Coronary artery (tissue), 2 donors: ENCODE data around the gene RPS6KA5.

Source experiments
- DNase-seq: peaks from one replicate; pipeline ENCODE4 v3.0.0-alpha.2; 2017; ENCODE audit warnings: low spot score
- H3K27ac ChIP-seq, 2 donors: fragments of 200-600 bp; sonication (generic); one replicate each; pipeline ENCODE4 v1.5.1; 2016 to 2019
- H3K4me3 ChIP-seq: fragments of 200-600 bp; sonication (generic); 2 replicates; pipeline ENCODE4 v1.5.1; 2016; ENCODE audit warnings: mild to moderate bottlenecking, moderate library complexity
- TF ChIP-seq, protein P1 (sequence below): fragments of 200-600 bp; sonication (generic); IDR thresholded peaks from one replicate; pipeline ENCODE4 v1.5.1; 2019; ENCODE audit warnings: antibody characterized with exemption

The RPS6KA5 gene

GRCh38 chr14:91016800-91017410 lies 43.5 kb downstream of the RPS6KA5 start:
- Histone ChIP-seq H3K27ac (no peak overlapping the region), H3K4me3 (no peak overlapping the region)
- no peak for DNase-seq

GRCh38 chr14:91015435-91015834 lies 45.0 kb downstream of the RPS6KA5 start:
- DNase-seq: no peak
- H3K27ac ChIP-seq: no peak overlapping the region
- no peak overlapping the region for H3K4me3 ChIP-seq
- TF ChIP-seq, protein P1, sequence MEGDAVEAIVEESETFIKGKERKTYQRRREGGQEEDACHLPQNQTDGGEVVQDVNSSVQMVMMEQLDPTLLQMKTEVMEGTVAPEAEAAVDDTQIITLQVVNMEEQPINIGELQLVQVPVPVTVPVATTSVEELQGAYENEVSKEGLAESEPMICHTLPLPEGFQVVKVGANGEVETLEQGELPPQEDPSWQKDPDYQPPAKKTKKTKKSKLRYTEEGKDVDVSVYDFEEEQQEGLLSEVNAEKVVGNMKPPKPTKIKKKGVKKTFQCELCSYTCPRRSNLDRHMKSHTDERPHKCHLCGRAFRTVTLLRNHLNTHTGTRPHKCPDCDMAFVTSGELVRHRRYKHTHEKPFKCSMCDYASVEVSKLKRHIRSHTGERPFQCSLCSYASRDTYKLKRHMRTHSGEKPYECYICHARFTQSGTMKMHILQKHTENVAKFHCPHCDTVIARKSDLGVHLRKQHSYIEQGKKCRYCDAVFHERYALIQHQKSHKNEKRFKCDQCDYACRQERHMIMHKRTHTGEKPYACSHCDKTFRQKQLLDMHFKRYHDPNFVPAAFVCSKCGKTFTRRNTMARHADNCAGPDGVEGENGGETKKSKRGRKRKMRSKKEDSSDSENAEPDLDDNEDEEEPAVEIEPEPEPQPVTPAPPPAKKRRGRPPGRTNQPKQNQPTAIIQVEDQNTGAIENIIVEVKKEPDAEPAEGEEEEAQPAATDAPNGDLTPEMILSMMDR: no peak

More at GRCh38 chr14:91016800-91017410, 43.5 kb downstream of the RPS6KA5 start:
- TF ChIP-seq, protein P1: no peak

- Histone ChIP-seq H3K4me3 (no peak overlapping the region), H3K27ac (no peak overlapping the region)
- DNase-seq: no peak
- TF ChIP-seq, protein P1: no peak
Measured at GRCh38 chr14:91012045-91012444, 48.4 kb downstream of the RPS6KA5 start.

DNA sequence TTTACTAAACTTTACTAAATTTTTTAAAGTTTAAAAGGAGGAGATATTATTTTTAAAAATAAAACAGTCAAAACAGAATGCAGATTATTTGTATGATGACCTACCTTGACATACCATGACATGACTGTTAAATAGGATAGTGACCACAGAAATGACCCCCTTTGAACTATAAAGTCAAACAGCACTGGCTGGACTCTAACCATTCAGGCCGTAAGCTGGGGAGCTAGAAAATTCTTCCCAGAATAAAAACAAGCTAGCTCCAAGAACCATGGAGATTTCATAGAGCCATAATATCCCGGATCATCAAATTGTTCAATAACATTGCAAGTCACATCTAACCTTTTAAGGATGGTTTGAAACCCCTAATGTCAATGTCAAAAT lies 50.3 kb downstream of the RPS6KA5 start:
- Histone ChIP-seq H3K27ac (peak overlapping the region in 1 of 2 donors; percentile 13), H3K4me3 (no peak overlapping the region)
- no peak for DNase-seq
- TF ChIP-seq, protein P1: no peak

DNA sequence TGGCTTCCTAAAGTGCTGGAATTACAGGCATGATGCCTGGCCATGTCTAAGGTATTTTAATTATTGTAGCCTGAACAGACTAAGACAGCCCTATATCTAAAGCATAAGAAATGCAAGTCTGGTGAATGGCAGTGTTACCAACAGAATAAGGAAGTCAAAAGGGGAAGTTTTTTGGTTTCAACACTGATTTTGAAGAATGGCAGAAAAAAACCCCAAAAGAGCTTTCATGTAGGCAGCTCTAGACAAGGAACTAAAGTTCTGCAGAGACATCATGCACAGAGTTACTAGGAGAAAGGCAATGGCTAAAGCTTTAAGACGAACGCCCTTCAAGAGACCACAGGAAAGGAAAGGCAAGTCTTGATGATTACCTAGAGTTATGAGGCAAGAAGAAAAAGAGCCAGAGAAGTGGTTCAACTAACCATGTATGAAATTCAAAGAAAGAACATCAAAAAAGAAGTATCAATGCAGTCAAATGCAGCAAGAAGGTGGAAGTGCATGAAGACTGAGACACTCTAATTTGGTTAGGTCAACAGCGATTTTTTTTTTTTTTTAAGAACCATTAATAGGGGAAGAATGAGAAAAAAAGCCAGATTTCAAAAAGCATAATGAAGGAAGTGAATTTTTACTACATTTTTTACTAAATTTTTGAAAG lies 50.8 kb downstream of the RPS6KA5 start:
- no peak overlapping the region for H3K27ac ChIP-seq
- no peak overlapping the region for H3K4me3 ChIP-seq
- no peak for DNase-seq
- TF ChIP-seq, protein P1: no peak

DNA sequence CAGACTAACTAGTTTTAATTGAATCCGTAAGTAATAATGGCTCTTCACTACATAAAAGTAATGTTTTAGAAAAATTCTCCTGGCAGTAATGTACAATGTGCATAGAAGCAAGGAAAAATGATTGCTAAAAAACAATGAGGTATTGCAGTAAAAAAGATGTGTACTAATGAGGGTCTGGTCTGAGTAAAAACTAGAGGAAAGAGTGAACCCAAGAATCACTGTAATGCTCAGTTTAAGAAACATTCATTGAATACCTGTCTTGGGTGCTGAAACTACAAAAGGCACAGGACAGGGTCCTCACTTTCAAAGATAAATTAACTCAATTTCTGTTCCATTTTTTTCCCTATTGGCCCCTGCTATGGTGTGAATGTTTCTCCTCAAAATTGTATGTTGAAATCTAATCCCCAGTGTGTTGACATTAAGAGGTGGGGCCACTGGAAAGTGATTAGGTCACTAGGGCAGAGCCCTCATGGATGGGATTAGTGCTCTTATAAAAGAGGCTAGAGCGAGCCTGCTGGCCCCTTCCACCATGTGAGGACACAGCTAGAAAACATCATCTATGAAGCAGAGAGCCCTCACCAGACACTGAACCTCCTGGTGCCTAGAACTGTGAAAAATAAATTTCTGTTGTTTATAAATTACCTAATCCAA lies 51.6 kb downstream of the RPS6KA5 start:
- H3K4me3 ChIP-seq: no peak overlapping the region
- DNase-seq: no peak
- H3K27ac ChIP-seq: no peak overlapping the region
- TF ChIP-seq, protein P1: no peak
